Keratinocyte (primary cell): ENCODE measurements around the gene LCMT1. TPM values are rescaled to one million over a fixed set of nuclear protein-coding genes. Genes with fewer than 3 reads are reported as not detected.

Source experiments
- DNase-seq: peaks from one replicate; pipeline ENCODE4 v3.0.0-alpha.2; 2011; ENCODE audit warnings: low read depth, missing footprints, low spot score
- FAIRE-seq: peaks from 2 replicates; lab custom pipeline; 2011; peaks lifted over from hg19 to GRCh38; lab: Jason Lieb, UNC
- H2AFZ ChIP-seq: 2 replicates; pipeline ENCODE4 v1.6.0; 2012; ENCODE audit warnings: low read length, control low read depth, inconsistent platforms; ENCODE audit not compliant: control insufficient read depth
- H3K27ac ChIP-seq: 2 replicates; pipeline ENCODE4 v1.5.1; 2011; ENCODE audit warnings: low read length; ENCODE audit not compliant: control insufficient read depth, insufficient read depth
- H3K27me3 ChIP-seq: 3 replicates; pipeline ENCODE4 v1.6.0; 2011; ENCODE audit warnings: low read length; ENCODE audit not compliant: control insufficient read depth, insufficient read depth; ENCODE audit errors: extremely low read depth
- H3K36me3 ChIP-seq, 2 experiments: 2 replicates in 1 of 2; 3 replicates in 1 of 2; pipeline ENCODE4 v1.5.1; 2011; ENCODE audit warnings: low read length in 2 of 2, mild to moderate bottlenecking in 1 of 2; ENCODE audit not compliant: control insufficient read depth in 2 of 2, insufficient read depth in 2 of 2; ENCODE audit errors: extremely low read depth in 1 of 2
- H3K4me1 ChIP-seq: 3 replicates; pipeline ENCODE4 v1.5.1; 2011; ENCODE audit warnings: low read length; ENCODE audit not compliant: control insufficient read depth, insufficient read depth; ENCODE audit errors: extremely low read depth
- H3K4me2 ChIP-seq: 3 replicates; pipeline ENCODE4 v1.6.0; 2011; ENCODE audit warnings: low read depth, low read length; ENCODE audit not compliant: control insufficient read depth, insufficient read depth; ENCODE audit errors: extremely low read depth
- H3K4me3 ChIP-seq, 3 experiments: fragments of 200-600 bp in 1 of 3; sonication (generic) in 1 of 3; 2 replicates in 2 of 3; 3 replicates in 1 of 3; pipeline ENCODE4 v1.5.1; 2011 to 2016; ENCODE audit warnings: low read length in 3 of 3, mild to moderate bottlenecking in 3 of 3, control low read depth in 2 of 3, inconsistent platforms in 1 of 3, low read depth in 1 of 3, mixed read lengths in 1 of 3, mixed run types in 1 of 3, moderate library complexity in 1 of 3; ENCODE audit not compliant: control insufficient read depth in 2 of 3, insufficient read depth in 2 of 3; ENCODE audit errors: extremely low read depth in 1 of 3
- H3K79me2 ChIP-seq: 2 replicates; pipeline ENCODE4 v1.6.0; 2012; ENCODE audit warnings: low read length; ENCODE audit not compliant: control insufficient read depth, insufficient read depth
- H3K9ac ChIP-seq: 3 replicates; pipeline ENCODE4 v1.6.0; 2011; ENCODE audit warnings: low read length; ENCODE audit not compliant: control insufficient read depth, insufficient read depth; ENCODE audit errors: extremely low read depth
- H3K9me1 ChIP-seq: 3 replicates; pipeline ENCODE4 v1.6.0; 2011; ENCODE audit warnings: low read length; ENCODE audit not compliant: control insufficient read depth, insufficient read depth; ENCODE audit errors: extremely low read depth
- H3K9me3 ChIP-seq: 2 replicates; pipeline ENCODE4 v1.5.1; 2012; ENCODE audit warnings: low read depth, low read length; ENCODE audit not compliant: control insufficient read depth
- H4K20me1 ChIP-seq: 3 replicates; pipeline ENCODE4 v1.6.0; 2011; ENCODE audit warnings: low read length; ENCODE audit not compliant: control insufficient read depth, insufficient read depth; ENCODE audit errors: extremely low read depth
- CTCF ChIP-seq, 3 experiments: IDR thresholded peaks in 1 of 3; conservative IDR thresholded peaks in 1 of 3; optimal IDR thresholded peaks in 1 of 3; 2 replicates in 2 of 3; 3 replicates in 1 of 3; pipeline versions ENCODE3 to v1.5.1; 2011; ENCODE audit warnings: low read length in 3 of 3, mild to moderate bottlenecking in 3 of 3, moderate library complexity in 2 of 3, control low read depth in 1 of 3, inconsistent platforms in 1 of 3; ENCODE audit not compliant: insufficient read depth in 2 of 3; ENCODE audit errors: extremely low read depth in 1 of 3
- EZH2 ChIP-seq: IDR thresholded peaks from one replicate; pipeline ENCODE4 v1.6.1; 2012; ENCODE audit warnings: inconsistent platforms, mild to moderate bottlenecking, low read length, moderate library complexity
- dilution Hi-C: fragments of 300-500 bp; cut with MboI; formaldehyde crosslinking; loops from one replicate; pipeline ENCODE4 v1.7.0; 2020; ENCODE audit warnings: low sequenced_read_pairs; ENCODE audit not compliant: extremely low pct_ligation_motif_present
- polyA plus RNA-seq, 5 experiments: library from polyadenylated mRNA; depleted of rRNA in 3 of 5; stranded (reverse) in 3 of 5; stranded (forward) in 1 of 5; unstranded in 1 of 5; fragments of >200 nt; gene quantifications; 1 replicate in 1 of 5; 2 replicates in 3 of 5; 3 replicates in 1 of 5; pipeline versions ENCODE4 v1.2.1 to v1.2.3, GENCODE V29; 2011 to 2012; ENCODE audit warnings: missing spikeins in 2 of 5, low read depth in 1 of 5, low replicate concordance in 1 of 5

The LCMT1 gene
- polyA plus RNA-seq, 1 donor (not counting 4 experiments of a cell fraction or from before 2014, with no cell fraction given): 30.3 TPM

- Histone ChIP-seq H3K27ac (no peak overlapping the region), H3K4me2 (no peak overlapping the region), H4K20me1 (no peaks in the 10 kb centered on the region), H3K9ac (no peak overlapping the region), H3K4me1 (peaks cover 10% of the 10 kb centered on the region), H3K9me3 (no peaks in the 10 kb centered on the region), H3K9me1 (peaks cover 2% of the 10 kb centered on the region), H3K79me2 (peaks cover 48% of the 10 kb centered on the region), H3K27me3 (no peaks in the 10 kb centered on the region), H3K36me3 (peaks cover 8 to 13% of the 10 kb centered on the region in 2 experiments), H2AFZ (no peak overlapping the region), H3K4me3 (no peak overlapping the region)
- DNase-seq: no peak
- dilution Hi-C loops: no loop called here
- no peak for FAIRE-seq
- TF ChIP-seq CTCF (optimal IDR thresholded peaks at IDR 0.05 in 1 of 3, IDR thresholded peaks at IDR 0.05 in 1 of 3, conservative IDR thresholded peaks at IDR 0.05 in 1 of 3; ENCODE audit: extremely low read depth in 1 of 3, insufficient read depth in 2 of 3, low read length in 3 of 3) (no peak), EZH2 (no peak)
These were observed 2.6 kb downstream of the LCMT1 start for GRCh38 chr16:25114121-25114520.

- H3K27ac ChIP-seq: no peak overlapping the region
- TF ChIP-seq CTCF (optimal IDR thresholded peaks at IDR 0.05 in 1 of 3, IDR thresholded peaks at IDR 0.05 in 1 of 3, conservative IDR thresholded peaks at IDR 0.05 in 1 of 3; ENCODE audit: extremely low read depth in 1 of 3, insufficient read depth in 2 of 3, low read length in 3 of 3) (no peak), EZH2 (no peak)
- H4K20me1 ChIP-seq: no peaks in the 10 kb centered on the region
- H3K36me3 ChIP-seq: peaks cover 8 to 13% of the 10 kb centered on the region in 2 experiments
- no peaks in the 10 kb centered on the region for H3K27me3 ChIP-seq
- H2AFZ ChIP-seq: no peak overlapping the region
- FAIRE-seq: no peak
- no peak for DNase-seq
- H3K4me3 ChIP-seq: no peak overlapping the region
- H3K9me3 ChIP-seq: no peaks in the 10 kb centered on the region
- H3K9ac ChIP-seq: no peak overlapping the region
- peaks cover 2% of the 10 kb centered on the region for H3K9me1 ChIP-seq
- H3K4me1 ChIP-seq: no peaks in the 10 kb centered on the region
- no peak overlapping the region for H3K4me2 ChIP-seq
- H3K79me2 ChIP-seq: peaks cover 44% of the 10 kb centered on the region
- dilution Hi-C loops: no loop called here
These were observed 7.5 kb downstream of the LCMT1 start for GRCh38 chr16:25118851-25119578.
